Stomach (tissue), 9 donors: ENCODE measurements around the gene RIOX2. TPM values are rescaled to one million over a fixed set of nuclear protein-coding genes. Genes with fewer than 3 reads are reported as not detected.
"Not testable (repeated sequence)": the region's sequence is repeated elsewhere in the genome, so short reads cannot be mapped to it uniquely, and the experiment has no call there.

Experiments used
- DNase-seq, 2 donors: peaks; one replicate each; pipeline versions ENCODE4 v3.0.0 to v3.0.0-alpha.2; 2013 to 2019
- H3K27ac ChIP-seq, 5 donors: fragments of 200-600 bp in 4 of 5; sonication (generic) in 4 of 5; one replicate each; pipeline ENCODE4 v1.5.1; 2013 to 2019; ENCODE audit warnings: mild to moderate bottlenecking in 1 of 5, moderate library complexity in 1 of 5
- H3K27me3 ChIP-seq, 3 donors: fragments of 200-600 bp; sonication (generic); one replicate each; pipeline ENCODE4 v1.5.1; 2017 to 2019; ENCODE audit warnings: mixed run types in 1 of 3
- H3K36me3 ChIP-seq, 4 donors: fragments of 200-600 bp; sonication (generic); 1 replicate in 3 of 4; 2 replicates in 1 of 4; pipeline ENCODE4 v1.5.1; 2016 to 2019
- H3K4me1 ChIP-seq, 4 donors: fragments of 200-600 bp; sonication (generic); one replicate each; pipeline ENCODE4 v1.5.1; 2016 to 2019
- H3K4me3 ChIP-seq, 4 donors: fragments of 200-600 bp; sonication (generic) in 3 of 4; one replicate each; pipeline ENCODE4 v1.5.1; 2016 to 2019; ENCODE audit warnings: mild to moderate bottlenecking in 1 of 4
- H3K9me3 ChIP-seq, 4 donors: fragments of 200-600 bp; sonication (generic); one replicate each; pipeline ENCODE4 v1.5.1; 2016 to 2019
- CTCF ChIP-seq, 7 experiments: fragments of 450-650 bp in 4 of 7; fragments of 200-600 bp in 3 of 7; sonication (generic) in 3 of 7; IDR thresholded peaks; one replicate each; pipeline ENCODE4 v1.5.1; 2016 to 2019; ENCODE audit warnings: antibody characterized with exemption in 7 of 7, control low read depth in 2 of 7, mild to moderate bottlenecking in 1 of 7
- EP300 ChIP-seq: sonication (generic); formaldehyde crosslinking; IDR thresholded peaks from one replicate; pipeline ENCODE4 v1.6.1; 2017; ENCODE audit warnings: antibody characterized with exemption
- POLR2A ChIP-seq, 4 donors: fragments of 450-650 bp; IDR thresholded peaks; one replicate each; pipeline ENCODE4 v1.6.1; 2016; ENCODE audit warnings: antibody characterized with exemption in 4 of 4, control low read depth in 2 of 4, mild to moderate bottlenecking in 1 of 4, moderate library complexity in 1 of 4
- POLR2AphosphoS5 ChIP-seq, 3 donors: sonication (generic); formaldehyde crosslinking; IDR thresholded peaks; one replicate each; pipeline ENCODE4 v1.6.1; 2016; ENCODE audit warnings: antibody characterized with exemption in 3 of 3
- WGBS, 5 donors: extraction: QIAGEN DNeasy Blood & Tissue Kit in 3 of 5; methylation state at CpG; one replicate each; pipeline versions ENCODE4 v1.1.5 to v1.1.7; 2013 to 2018; 5-methylcytosine and 5-hydroxymethylcytosine counted together
- intact Hi-C: fragments of 100-400 bp; cut with DNase I; formaldehyde crosslinking; loops from one replicate; pipeline ENCODE4 v1.15.1; 2023; ENCODE audit warnings: low total_unique reads
- polyA plus RNA-seq, 3 donors: library from polyadenylated mRNA; stranded (reverse); fragments of 200-250 nt; gene quantifications; one replicate each; pipeline ENCODE4 v1.2.3, GENCODE V29; 2013
- total RNA-seq, 5 donors: library from RNA; depleted of rRNA; stranded (reverse); fragments of >200 nt; gene quantifications; one replicate each; pipeline versions ENCODE4 v1.1.0 to v1.2.3, GENCODE V29; 2014 to 2016
- donor health status: healthy with polysubstance abuse.
- donor health status: Bipolar disorder and iron deficiency.
- donor health status: healthy.

Gene RIOX2
- total and polyA plus RNA-seq, 8 donors = 0.58 to 28.1 (median 17.0) TPM

- Histone ChIP-seq H3K27me3 (no peaks in the 10 kb centered on the region), H3K36me3 (no peaks in the 10 kb centered on the region), H3K27ac (peak overlapping the region in 1 of 5 donors; percentile 47), H3K9me3 (no peaks in the 10 kb centered on the region), H3K4me3 (no peak overlapping the region), H3K4me1 (peaks cover 7 to 24% (median 16%) of the 10 kb centered on the region in 4 donors)
- DNase-seq = peak in 1 of 2 donors; percentile 17
- no peak for TF ChIP-seq POLR2A (IDR thresholded peaks at IDR 0.05)
- no peak for TF ChIP-seq POLR2AphosphoS5 (IDR thresholded peaks at IDR 0.05)
- intact Hi-C loops = no loop called here
- 24 to 44% (median 34%) methylated on average over 4 of the region's 4 CpGs for WGBS, 5 donors
These were observed 41.4 kb upstream of the RIOX2 start for GRCh38 chr3:98013411-98014267.

GRCh38 chr3:98012979-98013378 is 40.7 kb upstream of the RIOX2 start:
- no peaks in the 10 kb centered on the region for H3K27me3 ChIP-seq
- H3K36me3 ChIP-seq = no peaks in the 10 kb centered on the region
- no peak overlapping the region for H3K4me3 ChIP-seq
- peak overlapping the region in 2 of 5 donors; percentile 21 to 47 for H3K27ac ChIP-seq
- H3K4me1 ChIP-seq = peaks cover 7 to 24% (median 16%) of the 10 kb centered on the region in 4 donors
- WGBS, 5 donors = 56 to 75% (median 71%) methylated on average over 2 of the region's 2 CpGs
- intact Hi-C loops = no loop called here
- DNase-seq = peak in 1 of 2 donors; percentile 55
- TF ChIP-seq POLR2A (IDR thresholded peaks at IDR 0.05) (no peak), CTCF (IDR thresholded peaks at IDR 0.05) (no peak), EP300 (no peak), POLR2AphosphoS5 (IDR thresholded peaks at IDR 0.05) (no peak)
- no peaks in the 10 kb centered on the region for H3K9me3 ChIP-seq

- not testable (repeated sequence) for DNase-seq
These were observed 38.7 kb upstream of the RIOX2 start for GRCh38 chr3:98010883-98011449.

GRCh38 chr3:98010194-98010882 is 38.1 kb upstream of the RIOX2 start:
- intact Hi-C loops = no loop called here
- 69 to 77% (median 74%) methylated on average over 7 of the region's 7 CpGs for WGBS, 5 donors

More at GRCh38 chr3:98010883-98011449, 38.7 kb upstream of the RIOX2 start:
- WGBS, 5 donors = 90 to 99% (median 93%) methylated on average over 4 of the region's 4 CpGs
- H3K36me3 ChIP-seq, H3K9me3 ChIP-seq, intact Hi-C loops, H3K4me3 ChIP-seq, H3K27ac ChIP-seq, H3K27me3 ChIP-seq: not testable (repeated sequence)
- peaks cover 7 to 24% (median 16%) of the 10 kb centered on the region in 4 donors for H3K4me1 ChIP-seq

More at GRCh38 chr3:98010194-98010882, 38.1 kb upstream of the RIOX2 start:
- Histone ChIP-seq H3K9me3 (no peaks in the 10 kb centered on the region), H3K27ac (no peak overlapping the region), H3K4me3 (no peak overlapping the region), H3K27me3 (no peaks in the 10 kb centered on the region), H3K4me1 (peaks cover 7 to 24% (median 16%) of the 10 kb centered on the region in 4 donors), H3K36me3 (no peaks in the 10 kb centered on the region)
- TF ChIP-seq POLR2A (IDR thresholded peaks at IDR 0.05) = no peak
- no peak for TF ChIP-seq CTCF (IDR thresholded peaks at IDR 0.05)
- no peak for TF ChIP-seq POLR2AphosphoS5 (IDR thresholded peaks at IDR 0.05)
- TF ChIP-seq EP300 = no peak
- DNase-seq = no peak
